DMS 273 treated with DMSO at 0.1 percent for 48 hours (cell line): ENCODE data around the gene AUTS2.

Experiments used
- DNase-seq: peaks from one replicate; lab custom pipeline; 2025; lab: John Stamatoyannopoulos, UW

Gene AUTS2

GRCh38 chr7:70545214-70545613, 946.9 kb downstream of the AUTS2 start:
- DNase-seq: no peak

GRCh38 chr7:70552141-70552540, 953.9 kb downstream of the AUTS2 start:
- peak; percentile 17 for DNase-seq

GRCh38 chr7:70553364-70553763, 955.1 kb downstream of the AUTS2 start:
- no peak for DNase-seq

- DNase-seq: no peak
These were observed 956.4 kb downstream of the AUTS2 start for GRCh38 chr7:70554646-70555045.

GRCh38 chr7:70556761-70557160, 958.5 kb downstream of the AUTS2 start:
- DNase-seq: no peak

- peak; percentile 28 for DNase-seq
These were observed 959.1 kb downstream of the AUTS2 start for GRCh38 chr7:70557338-70557737.

- DNase-seq: no peak
These were observed 961.5 kb downstream of the AUTS2 start for GRCh38 chr7:70559815-70560214.

- no peak for DNase-seq
These were observed 965.7 kb downstream of the AUTS2 start for GRCh38 chr7:70563960-70564359.

GRCh38 chr7:70565721-70566370, 967.6 kb downstream of the AUTS2 start:
- no peak for DNase-seq

- DNase-seq: no peak
These were observed 968.4 kb downstream of the AUTS2 start for GRCh38 chr7:70566671-70567070.

- DNase-seq: no peak
These were observed 970.5 kb downstream of the AUTS2 start for GRCh38 chr7:70568674-70569334.

- DNase-seq: peak; percentile 98
These were observed 971.1 kb downstream of the AUTS2 start for GRCh38 chr7:70569335-70569819.

GRCh38 chr7:70570029-70570428, 971.8 kb downstream of the AUTS2 start:
- DNase-seq: no peak

- DNase-seq: no peak
These were observed 972.7 kb downstream of the AUTS2 start for GRCh38 chr7:70570961-70571360.

- DNase-seq: peak; percentile 29
These were observed 973.2 kb downstream of the AUTS2 start for GRCh38 chr7:70571403-70571934.

- DNase-seq: peak; percentile 17
These were observed 973.7 kb downstream of the AUTS2 start for GRCh38 chr7:70571961-70572360.

GRCh38 chr7:70572571-70572970, 974.3 kb downstream of the AUTS2 start:
- DNase-seq: no peak

- peak; percentile 82 for DNase-seq
These were observed 974.9 kb downstream of the AUTS2 start for GRCh38 chr7:70573071-70573661.

GRCh38 chr7:70573696-70574095, 975.4 kb downstream of the AUTS2 start:
- no peak for DNase-seq

GRCh38 chr7:70574314-70574834, 976.1 kb downstream of the AUTS2 start:
- DNase-seq: peak; percentile 54

GRCh38 chr7:70574970-70575799, 976.9 kb downstream of the AUTS2 start:
- DNase-seq: peak; percentile 99

GRCh38 chr7:70577078-70577477, 978.8 kb downstream of the AUTS2 start:
- peak; percentile 89 for DNase-seq
